Measurements from ENCODE around the gene HSP90B1. TPM values are rescaled to one million over a fixed set of nuclear protein-coding genes. Genes with fewer than 3 reads are reported as not detected.

The HSP90B1 gene
- total RNA-seq, result 615 and 617 TPM in 2 replicates

DNA sequence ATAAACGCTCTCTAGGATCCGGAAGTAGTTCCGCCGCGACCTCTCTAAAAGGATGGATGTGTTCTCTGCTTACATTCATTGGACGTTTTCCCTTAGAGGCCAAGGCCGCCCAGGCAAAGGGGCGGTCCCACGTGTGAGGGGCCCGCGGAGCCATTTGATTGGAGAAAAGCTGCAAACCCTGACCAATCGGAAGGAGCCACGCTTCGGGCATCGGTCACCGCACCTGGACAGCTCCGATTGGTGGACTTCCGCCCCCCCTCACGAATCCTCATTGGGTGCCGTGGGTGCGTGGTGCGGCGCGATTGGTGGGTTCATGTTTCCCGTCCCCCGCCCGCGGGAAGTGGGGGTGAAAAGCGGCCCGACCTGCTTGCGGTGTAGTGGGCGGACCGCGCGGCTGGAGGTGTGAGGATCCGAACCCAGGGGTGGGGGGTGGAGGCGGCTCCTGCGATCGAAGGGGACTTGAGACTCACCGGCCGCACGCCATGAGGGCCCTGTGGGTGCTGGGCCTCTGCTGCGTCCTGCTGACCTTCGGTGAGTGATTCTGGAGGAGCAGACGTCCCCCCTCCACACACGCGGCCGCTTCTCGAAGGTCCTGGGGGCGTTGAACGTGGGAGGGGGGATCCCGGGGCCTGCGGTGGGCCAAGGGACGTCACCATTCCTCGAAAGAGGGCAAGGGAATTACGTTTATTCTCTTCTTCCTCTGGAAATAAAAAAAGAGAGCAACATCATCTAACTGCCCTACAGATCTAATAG, at the start of gene HSP90B1:
Gene HSP90B1, plus strand, starts transcription at position 377 of the 753 bp plus-strand sequence. Its CDS starts 106 bp downstream, at position 483.
- Mint-ChIP-seq H3K27ac (peak within 1 kb of the TSS; percentile 100), H3K9me3 (no peaks in the 10 kb centered on the region), H3K27me3 (ENCODE audit: low read depth) (no peaks in the 10 kb centered on the region), H3K36me3 (ENCODE audit: low read depth) (peaks cover 60% of the 10 kb centered on the region), H3K4me3 (ENCODE audit: low read depth) (peak within 1 kb of the TSS; percentile 86), H3K4me1 (ENCODE audit: low read depth) (peaks cover 46% of the 10 kb centered on the region)
- intact Hi-C loops (cut with micrococcal nuclease), result loop anchor here (1.0 to 2.0 kb wide), 6 partner anchors 17 to 1401 kb away; partner anchors contain the start of genes C12orf75, HCFC2 and NT5DC3
- DNase-seq (ENCODE audit: low spot score), result peak; percentile 99

DNA sequence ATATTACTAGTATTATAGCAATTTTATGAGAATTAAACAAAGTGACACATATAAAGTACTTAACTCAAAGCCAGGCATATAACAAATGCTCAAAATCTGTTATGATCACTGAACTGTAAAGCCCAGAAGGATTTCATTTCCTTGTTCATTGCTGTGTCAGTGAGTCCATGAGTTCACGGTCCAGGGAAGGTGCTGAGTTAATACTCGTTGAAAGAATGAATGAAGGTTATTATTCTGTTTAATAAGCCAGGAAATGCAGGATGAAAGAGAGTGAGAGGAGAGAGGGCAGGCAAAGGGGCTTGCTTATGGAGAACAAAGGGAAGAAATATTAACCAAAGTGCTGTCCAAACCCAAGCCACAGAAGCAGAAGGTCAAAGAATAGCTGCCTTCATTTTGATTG, 48.9 kb upstream of the HSP90B1 start:
- no peak for DNase-seq (ENCODE audit: low spot score)
- H3K27ac Mint-ChIP-seq, result no peak overlapping the region
- intact Hi-C loops (cut with micrococcal nuclease), result loop anchor here (5.0 kb wide), 1 partner anchor 86 kb away; the partner anchor contains the start of gene TDG

GRCh38 chr12:103882861-103883596, 47.2 kb upstream of the HSP90B1 start:
- peaks cover 3% of the 10 kb centered on the region for H3K27me3 Mint-ChIP-seq (ENCODE audit: low read depth)
- H3K36me3 Mint-ChIP-seq (ENCODE audit: low read depth), result no peaks in the 10 kb centered on the region
- intact Hi-C loops (cut with micrococcal nuclease), result loop anchor here (5.0 kb wide), 1 partner anchor 84 kb away; the partner anchor contains the start of gene TDG
- H3K4me3 Mint-ChIP-seq (ENCODE audit: low read depth), result no peak overlapping the region
- DNase-seq (ENCODE audit: low spot score), result no peak
- no peaks in the 10 kb centered on the region for H3K9me3 Mint-ChIP-seq
- no peak overlapping the region for H3K27ac Mint-ChIP-seq
- H3K4me1 Mint-ChIP-seq (ENCODE audit: low read depth), result peaks cover 30% of the 10 kb centered on the region

More for the DNA sequence above, 48.9 kb upstream of the HSP90B1 start:
- peaks cover 33% of the 10 kb centered on the region for H3K4me1 Mint-ChIP-seq (ENCODE audit: low read depth)
- H3K9me3 Mint-ChIP-seq, result no peaks in the 10 kb centered on the region
- H3K4me3 Mint-ChIP-seq (ENCODE audit: low read depth), result no peak overlapping the region
- H3K36me3 Mint-ChIP-seq (ENCODE audit: low read depth), result no peaks in the 10 kb centered on the region
- H3K27me3 Mint-ChIP-seq (ENCODE audit: low read depth), result peaks cover 3% of the 10 kb centered on the region

- intact Hi-C loops (cut with micrococcal nuclease), result loop anchor here (5.0 kb wide), 1 partner anchor 83 kb away; the partner anchor contains the start of gene TDG
- Mint-ChIP-seq H3K9me3 (no peaks in the 10 kb centered on the region), H3K4me1 (ENCODE audit: low read depth) (peaks cover 25% of the 10 kb centered on the region), H3K27me3 (ENCODE audit: low read depth) (peaks cover 3% of the 10 kb centered on the region), H3K36me3 (ENCODE audit: low read depth) (no peaks in the 10 kb centered on the region), H3K4me3 (ENCODE audit: low read depth) (no peak overlapping the region), H3K27ac (no peak overlapping the region)
- no peak for DNase-seq (ENCODE audit: low spot score)
These were observed 46.3 kb upstream of the HSP90B1 start for GRCh38 chr12:103883908-103884307.

DNA sequence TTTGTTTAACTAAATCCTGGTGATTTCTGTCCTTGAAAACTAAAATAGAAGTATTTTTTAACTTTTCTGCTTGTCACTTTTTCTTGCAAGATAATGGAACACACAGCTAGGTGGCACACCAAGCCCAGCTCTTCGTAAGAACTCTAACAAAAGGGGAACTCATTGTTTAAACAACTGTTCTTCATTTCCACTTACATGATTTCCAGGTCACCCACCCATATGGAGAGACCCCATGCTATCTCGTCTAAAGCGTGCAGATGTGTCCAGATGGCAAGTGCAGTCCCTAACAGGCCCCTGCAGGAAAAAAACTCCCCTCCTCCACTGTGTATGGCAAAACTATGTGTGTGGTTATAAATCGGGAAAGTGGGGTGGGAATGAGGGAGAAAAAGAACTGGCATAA, 45.9 kb upstream of the HSP90B1 start:
- H3K27me3 Mint-ChIP-seq (ENCODE audit: low read depth), result peaks cover 3% of the 10 kb centered on the region
- no peak overlapping the region for H3K27ac Mint-ChIP-seq
- H3K4me1 Mint-ChIP-seq (ENCODE audit: low read depth), result peaks cover 21% of the 10 kb centered on the region
- DNase-seq (ENCODE audit: low spot score), result no peak
- intact Hi-C loops (cut with micrococcal nuclease), result loop anchor here (5.0 kb wide), 1 partner anchor 83 kb away; the partner anchor contains the start of gene TDG
- no peak overlapping the region for H3K4me3 Mint-ChIP-seq (ENCODE audit: low read depth)
- no peaks in the 10 kb centered on the region for H3K36me3 Mint-ChIP-seq (ENCODE audit: low read depth)
- no peaks in the 10 kb centered on the region for H3K9me3 Mint-ChIP-seq

DNA sequence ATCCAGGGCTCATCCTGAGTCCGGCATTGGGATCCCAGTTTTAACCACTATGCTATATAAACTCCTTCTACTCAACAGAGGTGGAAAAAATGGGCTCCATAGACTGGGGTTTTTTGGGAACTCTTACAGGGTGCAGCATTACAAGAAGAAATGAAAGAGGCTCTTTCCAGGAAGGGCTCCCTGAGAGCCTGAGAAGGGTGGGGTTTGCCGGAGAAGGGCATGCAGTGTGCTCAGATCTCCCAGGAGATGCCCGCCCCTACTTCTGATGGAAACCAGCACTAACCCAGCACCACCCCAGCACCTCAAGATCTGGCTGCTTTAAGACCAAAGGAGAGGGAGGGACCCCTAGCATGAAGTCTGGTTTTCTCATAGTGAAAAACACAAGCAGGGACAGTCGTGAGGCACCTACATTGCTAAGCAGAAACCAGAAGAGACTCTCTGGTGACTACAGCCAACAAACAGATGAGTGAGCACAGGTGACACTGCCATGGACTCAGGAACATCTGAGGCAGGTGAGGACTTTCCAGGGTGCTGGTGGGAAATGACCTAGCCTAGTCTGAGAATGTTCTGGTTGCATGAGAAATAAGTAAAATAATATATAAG, 43.9 kb upstream of the HSP90B1 start:
- no peak overlapping the region for H3K27ac Mint-ChIP-seq

GRCh38 chr12:103887738-103888137, 42.5 kb upstream of the HSP90B1 start:
- Mint-ChIP-seq H3K27me3 (ENCODE audit: low read depth) (no peaks in the 10 kb centered on the region), H3K36me3 (ENCODE audit: low read depth) (no peaks in the 10 kb centered on the region), H3K4me3 (ENCODE audit: low read depth) (no peak overlapping the region), H3K9me3 (no peaks in the 10 kb centered on the region), H3K4me1 (ENCODE audit: low read depth) (peaks cover 5% of the 10 kb centered on the region), H3K27ac (no peak overlapping the region)
- intact Hi-C loops (cut with micrococcal nuclease), result no loop called here
- DNase-seq (ENCODE audit: low spot score), result no peak

More for the DNA sequence above, 43.9 kb upstream of the HSP90B1 start:
- Mint-ChIP-seq H3K4me3 (ENCODE audit: low read depth) (no peak overlapping the region), H3K36me3 (ENCODE audit: low read depth) (no peaks in the 10 kb centered on the region), H3K27me3 (ENCODE audit: low read depth) (peaks cover 2% of the 10 kb centered on the region), H3K9me3 (no peaks in the 10 kb centered on the region), H3K4me1 (ENCODE audit: low read depth) (peaks cover 7% of the 10 kb centered on the region)
- intact Hi-C loops (cut with micrococcal nuclease), result no loop called here
- no peak for DNase-seq (ENCODE audit: low spot score)

DNA sequence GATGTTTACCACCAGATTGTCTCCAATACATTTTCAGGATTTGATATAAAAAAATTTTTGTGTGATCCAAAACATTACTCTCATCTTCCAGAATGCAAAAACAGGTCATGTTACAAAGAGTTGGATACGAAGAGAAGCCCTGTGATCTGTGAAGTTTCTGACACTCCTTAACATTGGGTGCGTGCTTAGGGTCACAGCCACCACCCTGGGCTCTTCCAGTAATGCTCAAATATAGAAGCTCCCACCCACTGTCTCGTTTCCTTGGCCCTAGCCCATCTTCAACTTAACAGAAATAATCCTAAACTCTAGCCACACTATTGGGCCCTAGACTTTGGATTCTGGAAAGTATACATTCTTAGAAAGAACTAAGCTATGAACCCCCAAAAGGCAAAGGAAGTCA, 32.9 kb upstream of the HSP90B1 start:
- Mint-ChIP-seq H3K4me1 (ENCODE audit: low read depth) (peaks cover 12% of the 10 kb centered on the region), H3K36me3 (ENCODE audit: low read depth) (no peaks in the 10 kb centered on the region), H3K4me3 (ENCODE audit: low read depth) (no peak overlapping the region), H3K27me3 (ENCODE audit: low read depth) (peaks cover 4% of the 10 kb centered on the region), H3K27ac (no peak overlapping the region), H3K9me3 (no peaks in the 10 kb centered on the region)
- no peak for DNase-seq (ENCODE audit: low spot score)
- intact Hi-C loops (cut with micrococcal nuclease), result no loop called here

DNA sequence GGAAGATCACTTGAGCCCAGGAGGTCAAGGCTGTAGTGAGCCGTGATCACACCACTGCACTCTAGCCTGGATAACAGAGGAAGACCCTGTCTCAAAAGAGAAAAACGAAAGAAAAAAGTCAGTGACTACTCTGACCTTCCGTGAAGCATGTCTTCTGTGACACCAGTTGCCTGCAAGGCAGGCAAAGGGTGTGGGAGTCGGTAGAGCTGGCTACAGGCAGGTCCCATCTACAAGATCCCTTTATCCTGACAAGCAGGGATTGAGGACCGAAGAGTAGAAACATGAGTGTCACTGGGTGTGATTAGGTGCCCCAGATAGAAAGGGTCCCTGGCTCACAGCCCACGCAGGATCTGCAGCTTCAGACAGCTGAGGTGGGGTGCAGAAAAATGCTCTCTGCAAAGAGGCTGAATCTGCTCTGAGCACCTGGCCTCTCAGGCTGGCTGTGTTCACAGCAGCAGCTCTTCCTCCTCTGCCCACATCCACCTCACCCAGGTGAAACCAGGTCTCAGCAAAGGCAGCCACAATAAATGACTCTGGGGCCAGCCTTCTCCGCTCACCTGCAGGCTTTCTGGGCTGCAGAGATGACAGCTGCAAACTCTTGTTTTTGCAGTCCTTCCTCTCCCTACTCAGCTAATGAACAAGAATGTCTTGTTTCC, 28.6 kb upstream of the HSP90B1 start:
- DNase-seq (ENCODE audit: low spot score), result no peak
- Mint-ChIP-seq H3K27me3 (ENCODE audit: low read depth) (no peaks in the 10 kb centered on the region), H3K4me3 (ENCODE audit: low read depth) (no peak overlapping the region), H3K36me3 (ENCODE audit: low read depth) (no peaks in the 10 kb centered on the region), H3K9me3 (no peaks in the 10 kb centered on the region), H3K4me1 (ENCODE audit: low read depth) (peaks cover 15% of the 10 kb centered on the region), H3K27ac (no peak overlapping the region)
- intact Hi-C loops (cut with micrococcal nuclease), result no loop called here

- no peaks in the 10 kb centered on the region for H3K36me3 Mint-ChIP-seq (ENCODE audit: low read depth)
- H3K4me3 Mint-ChIP-seq (ENCODE audit: low read depth), result no peak overlapping the region
- DNase-seq (ENCODE audit: low spot score), result no peak
- H3K27ac Mint-ChIP-seq, result no peak overlapping the region
- no peaks in the 10 kb centered on the region for H3K27me3 Mint-ChIP-seq (ENCODE audit: low read depth)
- intact Hi-C loops (cut with micrococcal nuclease), result no loop called here
- H3K4me1 Mint-ChIP-seq (ENCODE audit: low read depth), result peaks cover 12% of the 10 kb centered on the region
- no peaks in the 10 kb centered on the region for H3K9me3 Mint-ChIP-seq
These were observed 26.2 kb upstream of the HSP90B1 start for GRCh38 chr12:103903993-103904392.

- DNase-seq (ENCODE audit: low spot score), result no peak
- Mint-ChIP-seq H3K4me3 (ENCODE audit: low read depth) (no peak overlapping the region), H3K9me3 (no peaks in the 10 kb centered on the region), H3K36me3 (ENCODE audit: low read depth) (no peaks in the 10 kb centered on the region), H3K27me3 (ENCODE audit: low read depth) (no peaks in the 10 kb centered on the region), H3K4me1 (ENCODE audit: low read depth) (peaks cover 12% of the 10 kb centered on the region), H3K27ac (no peak overlapping the region)
- intact Hi-C loops (cut with micrococcal nuclease), result no loop called here
These were observed 24.4 kb upstream of the HSP90B1 start for GRCh38 chr12:103905730-103906349.

GRCh38 chr12:103908246-103908541, 22.0 kb upstream of the HSP90B1 start:
- H3K27me3 Mint-ChIP-seq (ENCODE audit: low read depth), result peaks cover 6% of the 10 kb centered on the region
- DNase-seq (ENCODE audit: low spot score), result no peak
- H3K9me3 Mint-ChIP-seq, result no peaks in the 10 kb centered on the region
- H3K36me3 Mint-ChIP-seq (ENCODE audit: low read depth), result no peaks in the 10 kb centered on the region
- no peak overlapping the region for H3K27ac Mint-ChIP-seq
- intact Hi-C loops (cut with micrococcal nuclease), result no loop called here
- H3K4me3 Mint-ChIP-seq (ENCODE audit: low read depth), result no peak overlapping the region
- peaks cover 3% of the 10 kb centered on the region for H3K4me1 Mint-ChIP-seq (ENCODE audit: low read depth)
